ENCODE results near the gene YBX2.

- no peak for TF ChIP-seq MZF1 (tag by site-specific recombination; IDR thresholded peaks at IDR 0.05; ENCODE audit: borderline replicate concordance)
- TF ChIP-seq, protein P1, sequence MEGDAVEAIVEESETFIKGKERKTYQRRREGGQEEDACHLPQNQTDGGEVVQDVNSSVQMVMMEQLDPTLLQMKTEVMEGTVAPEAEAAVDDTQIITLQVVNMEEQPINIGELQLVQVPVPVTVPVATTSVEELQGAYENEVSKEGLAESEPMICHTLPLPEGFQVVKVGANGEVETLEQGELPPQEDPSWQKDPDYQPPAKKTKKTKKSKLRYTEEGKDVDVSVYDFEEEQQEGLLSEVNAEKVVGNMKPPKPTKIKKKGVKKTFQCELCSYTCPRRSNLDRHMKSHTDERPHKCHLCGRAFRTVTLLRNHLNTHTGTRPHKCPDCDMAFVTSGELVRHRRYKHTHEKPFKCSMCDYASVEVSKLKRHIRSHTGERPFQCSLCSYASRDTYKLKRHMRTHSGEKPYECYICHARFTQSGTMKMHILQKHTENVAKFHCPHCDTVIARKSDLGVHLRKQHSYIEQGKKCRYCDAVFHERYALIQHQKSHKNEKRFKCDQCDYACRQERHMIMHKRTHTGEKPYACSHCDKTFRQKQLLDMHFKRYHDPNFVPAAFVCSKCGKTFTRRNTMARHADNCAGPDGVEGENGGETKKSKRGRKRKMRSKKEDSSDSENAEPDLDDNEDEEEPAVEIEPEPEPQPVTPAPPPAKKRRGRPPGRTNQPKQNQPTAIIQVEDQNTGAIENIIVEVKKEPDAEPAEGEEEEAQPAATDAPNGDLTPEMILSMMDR (tag by site-specific recombination; IDR thresholded peaks at IDR 0.05), result no peak
- TF ChIP-seq ZNF146 (tag by site-specific recombination; IDR thresholded peaks at IDR 0.05), result no peak
- TF ChIP-seq, protein P2, sequence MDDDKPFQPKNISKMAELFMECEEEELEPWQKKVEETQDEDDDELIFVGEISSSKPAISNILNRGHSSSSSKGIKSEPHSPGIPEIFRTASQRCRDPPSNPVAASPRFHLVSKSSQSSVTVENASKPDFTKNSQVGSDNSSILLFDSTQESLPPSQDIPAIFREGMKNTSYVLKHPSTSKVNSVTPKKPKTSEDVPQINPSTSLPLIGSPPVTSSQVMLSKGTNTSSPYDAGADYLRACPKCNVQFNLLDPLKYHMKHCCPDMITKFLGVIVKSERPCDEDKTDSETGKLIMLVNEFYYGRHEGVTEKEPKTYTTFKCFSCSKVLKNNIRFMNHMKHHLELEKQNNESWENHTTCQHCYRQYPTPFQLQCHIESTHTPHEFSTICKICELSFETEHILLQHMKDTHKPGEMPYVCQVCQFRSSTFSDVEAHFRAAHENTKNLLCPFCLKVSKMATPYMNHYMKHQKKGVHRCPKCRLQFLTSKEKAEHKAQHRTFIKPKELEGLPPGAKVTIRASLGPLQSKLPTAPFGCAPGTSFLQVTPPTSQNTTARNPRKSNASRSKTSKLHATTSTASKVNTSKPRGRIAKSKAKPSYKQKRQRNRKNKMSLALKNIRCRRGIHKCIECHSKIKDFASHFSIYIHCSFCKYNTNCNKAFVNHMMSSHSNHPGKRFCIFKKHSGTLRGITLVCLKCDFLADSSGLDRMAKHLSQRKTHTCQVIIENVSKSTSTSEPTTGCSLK (tag by site-specific recombination; IDR thresholded peaks at IDR 0.05), result no peak
- peak; percentile 70; the same call in 1 of the 2 replicates for TF ChIP-seq ZEB2 (tag by site-specific recombination; IDR thresholded peaks at IDR 0.05)
- no peak for TF ChIP-seq ZNF624 (tag by site-specific recombination; IDR thresholded peaks at IDR 0.05)
Measured at GRCh38 chr17:7306911-7307685, 12.7 kb upstream of the YBX2 start, which contains the start of gene EIF5A.

Measured in HEK293 (cell line).